HG03575 (cell line): ENCODE results near the gene NRBP1.

Experiments
- ATAC-seq: cut with Tn5 transposase; IDR thresholded peaks from one replicate; pipeline ENCODE4 v1.9.1; 2021; ENCODE audit not compliant: unreplicated experiment, insufficient number of reproducible peaks, low FRiP score; ENCODE audit errors: extremely low read depth

NRBP1 gene

DNA sequence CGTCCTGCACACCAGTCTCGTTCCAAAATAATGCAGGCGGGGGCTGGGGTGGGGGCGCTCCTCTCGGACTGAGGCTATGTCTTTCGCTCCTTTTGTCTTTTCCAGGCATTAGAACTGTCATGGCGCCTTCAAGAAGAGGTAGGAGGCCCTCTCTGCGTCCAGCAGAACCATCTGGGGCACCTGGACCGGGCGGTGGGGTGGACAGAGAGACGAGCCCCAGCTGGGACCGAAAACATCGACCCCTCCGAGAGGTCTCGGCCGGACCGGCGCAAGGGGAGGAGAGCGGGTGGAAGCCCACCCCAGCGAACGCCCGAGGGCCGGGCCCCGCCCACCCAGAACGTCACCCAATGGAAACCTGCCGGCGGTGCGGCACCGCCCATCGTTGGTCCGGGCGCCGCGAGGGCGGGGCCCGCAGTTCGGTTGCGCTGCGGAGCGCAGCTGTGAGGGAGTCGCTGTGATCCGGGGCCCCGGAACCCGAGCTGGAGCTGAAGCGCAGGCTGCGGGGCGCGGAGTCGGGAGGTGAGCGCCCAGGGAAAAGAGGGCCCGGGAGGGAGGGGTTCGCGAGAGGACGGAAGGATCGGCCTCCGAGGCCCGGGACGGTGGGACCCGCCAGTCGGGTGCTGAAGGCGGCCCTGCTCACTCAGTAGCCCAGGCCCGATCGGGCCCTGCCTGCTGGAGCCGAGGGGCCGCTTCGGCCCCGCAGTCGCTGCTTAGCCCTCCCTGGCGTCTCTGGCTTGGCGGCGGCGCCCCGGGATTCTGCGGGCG is at the start of gene NRBP1:
NRBP1 (plus strand) TSS at position 419 of the 765 bp plus-strand sequence. CDS start 4,643 bp downstream, outside the sequence.
- no peak for ATAC-seq

GRCh38 chr2:27378809-27379290 is 49.6 kb upstream of the NRBP1 start:
- ATAC-seq = no peak

DNA sequence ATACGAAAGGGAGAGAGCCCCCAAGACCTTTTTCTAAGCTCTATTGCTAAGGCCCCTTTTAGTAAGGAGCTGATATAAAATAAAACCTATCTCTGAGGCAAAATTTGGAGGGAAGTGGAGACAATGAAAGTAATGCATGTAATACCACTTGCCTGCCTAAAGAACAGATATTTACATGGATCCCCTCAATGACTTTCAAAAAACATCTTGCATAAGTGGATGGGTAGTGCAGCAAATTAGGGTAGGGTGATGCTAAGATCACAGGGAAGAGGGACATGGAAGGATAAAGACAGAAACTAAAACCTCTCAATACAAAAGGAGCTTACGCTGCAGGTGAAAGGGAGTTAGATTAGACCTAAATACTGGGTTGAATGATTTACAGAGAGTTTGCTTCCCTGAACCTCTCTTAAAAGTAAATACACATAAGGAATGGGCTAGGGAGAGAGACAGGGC is 49.0 kb upstream of the NRBP1 start:
- ATAC-seq = no peak

- ATAC-seq = no peak
Measured at GRCh38 chr2:27379836-27380625, 48.4 kb upstream of the NRBP1 start.

GRCh38 chr2:27380626-27381545 is 47.5 kb upstream of the NRBP1 start, which contains the start of gene ZNF513:
TSS of gene ZNF513 (minus strand) at chr2:27380734. CDS start at chr2:27380526, 208 bp downstream.
- ATAC-seq = no peak

DNA sequence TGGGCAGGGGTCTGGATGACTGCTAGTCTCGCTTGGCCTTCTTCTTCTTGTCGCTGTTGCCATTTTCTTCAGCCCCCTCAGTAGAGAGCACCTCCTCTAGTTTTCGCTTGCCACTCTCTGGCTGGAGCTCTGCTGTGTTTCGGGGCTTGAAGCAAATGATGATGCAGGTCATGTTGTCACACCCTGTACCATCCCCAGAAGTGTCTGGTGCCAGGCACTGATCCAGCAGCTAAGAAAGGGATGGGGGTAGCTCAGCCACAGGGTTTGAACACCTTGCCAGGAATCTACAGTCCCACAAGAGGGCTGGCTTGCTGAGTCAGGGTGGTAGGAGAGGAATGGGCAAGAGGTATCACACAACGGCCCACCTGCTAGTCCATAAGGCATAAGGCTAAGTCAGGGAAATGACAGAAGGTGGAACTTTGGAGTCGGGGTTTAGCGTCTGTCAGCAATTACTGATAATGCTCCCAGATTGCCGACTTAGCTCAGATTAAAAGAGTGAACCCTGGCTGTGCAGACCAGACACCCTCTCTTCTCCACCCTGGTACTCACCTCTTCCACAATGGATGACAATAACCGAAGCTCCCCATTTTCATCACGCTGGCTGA is 46.8 kb upstream of the NRBP1 start:
- no peak for ATAC-seq

DNA sequence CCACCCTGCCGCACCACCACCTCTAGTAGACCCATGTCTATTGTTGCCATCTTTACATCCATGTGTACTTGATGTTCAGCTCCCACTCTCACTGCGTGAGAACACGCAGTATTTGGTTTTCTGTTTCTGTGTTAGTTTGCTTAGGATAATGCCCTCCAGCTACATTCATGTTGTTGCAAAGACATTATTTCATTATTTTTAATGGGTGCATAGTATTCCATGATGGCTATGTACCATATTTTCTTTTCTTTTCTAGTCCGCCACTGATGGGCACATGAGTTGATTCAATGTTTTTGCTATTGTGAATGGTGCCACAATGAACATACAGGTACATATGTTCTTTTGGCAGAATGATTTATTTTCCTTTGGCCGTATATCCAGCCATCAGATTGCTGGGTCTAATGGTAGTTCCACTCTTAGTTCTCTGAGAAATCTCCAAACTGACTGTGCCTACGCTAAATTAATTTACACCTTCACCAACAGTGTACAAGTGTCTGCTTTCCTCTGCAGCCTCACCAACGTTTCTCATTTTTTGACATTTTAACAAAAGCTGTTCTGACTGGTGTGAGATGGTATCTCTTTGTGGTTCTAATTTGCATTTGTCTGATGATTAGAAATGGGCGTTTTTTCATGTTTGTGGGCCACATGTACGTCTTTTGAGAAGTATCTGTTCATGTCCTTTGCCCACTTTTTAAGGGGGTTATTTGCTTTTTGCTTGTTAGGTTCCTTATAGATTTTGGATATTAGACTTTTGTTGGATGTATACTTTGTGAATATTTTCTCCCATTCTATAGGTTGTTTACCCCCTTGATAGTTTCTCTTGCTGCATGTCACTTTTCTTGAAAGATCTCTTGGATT is 37.4 kb upstream of the NRBP1 start:
- ATAC-seq = no peak

DNA sequence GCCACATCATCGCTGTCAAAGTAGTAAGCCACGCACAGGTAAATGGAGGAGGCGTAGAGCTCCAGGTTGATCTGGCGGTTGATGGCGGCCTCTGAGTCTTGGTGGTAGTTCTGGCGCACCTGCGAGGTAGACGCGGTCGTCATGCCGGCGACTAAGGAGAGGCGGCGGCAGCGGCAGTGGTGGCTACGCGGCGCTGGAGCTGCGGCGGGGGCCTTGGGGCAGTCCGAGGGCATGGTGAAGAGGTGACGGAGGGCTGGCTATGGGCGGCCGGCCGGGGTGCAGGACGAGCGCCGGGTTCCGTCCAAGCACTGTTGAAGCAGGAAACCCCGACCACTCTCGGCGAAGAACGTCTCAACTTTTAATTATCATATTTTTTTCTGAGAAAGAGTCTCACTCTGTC is 35.2 kb upstream of the NRBP1 start:
- no peak for ATAC-seq

- no peak for ATAC-seq
Measured at GRCh38 chr2:27398962-27399361, 29.5 kb upstream of the NRBP1 start.

DNA sequence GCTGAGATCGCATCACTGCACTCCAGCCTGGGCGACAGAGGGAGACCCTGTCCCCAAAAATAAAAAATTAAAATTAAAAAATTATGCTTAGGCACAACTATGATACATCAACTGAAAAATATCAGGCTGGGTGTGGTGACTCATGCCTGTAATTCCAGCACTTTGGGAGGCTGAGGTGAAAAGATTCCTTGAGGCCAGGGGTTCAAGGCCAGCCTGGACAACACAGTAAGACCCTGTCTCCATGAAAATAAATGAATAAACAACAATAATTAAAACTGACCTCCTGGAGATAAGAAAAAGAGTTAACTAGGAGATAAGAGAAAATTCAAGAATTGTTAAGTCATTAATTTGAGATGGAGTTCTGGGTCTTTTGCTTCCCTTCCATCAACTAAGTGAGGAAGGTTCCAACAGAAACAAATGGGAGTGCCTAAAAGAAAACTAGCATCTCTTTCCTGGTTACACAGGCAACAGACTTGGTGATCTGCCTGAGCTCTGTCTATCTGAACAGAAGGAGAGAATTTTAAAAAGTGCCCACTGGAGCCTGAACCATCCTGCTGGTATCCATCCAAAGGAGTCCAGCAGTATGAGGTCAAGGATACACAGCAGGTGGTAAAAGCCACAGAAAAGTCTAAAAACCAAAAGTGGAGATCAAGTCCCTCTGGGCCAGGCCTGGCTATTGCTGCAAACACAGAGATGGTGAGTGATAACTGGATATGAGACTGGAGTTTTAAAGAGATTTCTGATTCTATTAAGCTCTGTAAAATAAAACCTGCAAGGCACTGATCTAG is 27.9 kb upstream of the NRBP1 start:
- ATAC-seq = no peak

DNA sequence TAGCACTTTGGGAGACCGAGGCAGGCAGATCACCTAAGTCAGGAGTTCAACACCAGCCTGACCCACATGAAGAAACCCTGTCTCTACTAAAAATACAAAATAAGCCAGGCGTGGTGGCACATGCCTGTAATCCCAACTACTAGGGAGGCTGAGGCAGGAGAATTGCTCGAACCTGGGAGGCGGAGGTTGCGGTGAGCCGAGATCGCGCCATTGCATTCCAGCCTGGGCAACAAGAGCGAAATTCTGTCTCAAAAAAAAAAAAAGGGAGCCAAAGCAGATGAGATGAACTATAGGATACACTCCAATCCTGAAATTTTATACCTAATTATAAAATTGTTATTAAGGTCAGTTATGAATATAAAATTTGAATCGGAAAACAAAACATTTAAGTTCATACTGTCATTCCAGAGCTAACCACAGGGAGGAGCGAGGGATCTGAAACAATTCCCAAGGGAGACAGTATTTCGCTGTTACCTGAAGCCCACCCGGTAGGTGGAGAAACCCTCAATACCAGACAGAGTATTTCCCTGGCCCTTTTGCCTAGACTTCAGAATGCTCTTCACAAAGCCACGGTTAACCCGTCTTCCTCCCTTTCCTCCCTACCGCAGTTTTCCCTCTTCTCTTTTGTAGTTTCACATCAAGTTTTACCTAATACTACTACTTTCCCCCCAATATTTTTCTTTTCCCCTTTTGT is 20.5 kb upstream of the NRBP1 start:
- ATAC-seq = no peak

- no peak for ATAC-seq
Measured at GRCh38 chr2:27408601-27409320, 19.7 kb upstream of the NRBP1 start.

DNA sequence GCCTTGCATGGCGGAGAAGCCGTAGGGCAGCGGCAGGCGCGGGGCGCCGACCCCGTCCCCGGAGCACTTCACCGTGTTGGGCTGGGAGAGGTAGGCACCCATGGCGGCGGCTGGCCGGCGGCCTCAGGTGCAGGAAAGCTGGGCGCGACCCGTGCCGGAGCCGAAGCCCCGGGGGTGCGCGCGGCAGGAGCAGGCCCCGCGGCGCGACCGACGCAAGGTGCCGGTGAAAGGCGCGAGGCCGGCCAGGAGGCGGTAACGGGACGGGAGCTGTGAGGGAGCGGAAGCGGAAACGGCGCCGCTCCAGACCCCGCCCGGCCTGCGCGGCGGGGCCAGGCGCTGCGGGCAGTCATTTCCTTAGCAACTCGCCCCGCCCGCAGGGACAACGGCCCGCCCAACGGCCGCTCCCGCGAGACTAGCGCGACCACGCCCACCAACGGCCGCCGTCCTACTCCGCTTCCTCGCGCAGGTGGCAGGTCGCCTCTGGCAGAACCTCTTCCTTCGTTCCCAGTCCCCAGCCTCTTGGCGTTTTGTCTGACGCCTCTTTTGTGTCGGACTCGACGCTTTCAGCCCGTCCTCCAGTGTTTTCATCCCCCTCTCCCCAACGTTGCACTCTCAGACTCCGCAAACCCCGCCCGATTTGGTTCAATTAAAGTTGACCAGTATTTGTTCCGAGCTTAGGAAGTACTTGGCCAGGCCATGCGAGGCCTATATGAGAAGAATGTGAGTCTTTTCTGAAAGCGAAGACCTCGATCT is 18.9 kb upstream of the NRBP1 start, which contains the start of gene PPM1G:
PPM1G (minus strand) TSS at position 271 of the 753 bp plus-strand sequence; CDS start at position 102, 169 bp downstream.
- no peak for ATAC-seq

GRCh38 chr2:27412419-27413152 is 15.8 kb upstream of the NRBP1 start:
- ATAC-seq = no peak
